H1 (cell line): ENCODE measurements around the gene POMP. TPM values are rescaled to one million over a fixed set of nuclear protein-coding genes. Genes with fewer than 3 reads are reported as not detected.

Experiments
- CTCF ChIA-PET: fragments of 300-600 bp; sonication (Branson Sonifier 250); formaldehyde crosslinking; loops from one replicate; lab custom pipeline; 2021; ENCODE audit not compliant: partially characterized antibody; lab: Charles Lee
- POLR2A ChIA-PET: fragments of 300-600 bp; sonication (Branson Sonifier 250); formaldehyde crosslinking; loops from one replicate; lab custom pipeline; 2021; ENCODE audit warnings: inconsistent platforms; ENCODE audit not compliant: partially characterized antibody; lab: Charles Lee
- DNase-seq, 2 experiments: peaks; one replicate each; pipeline versions ENCODE4 v3.0.0 to v3.0.0-alpha.2; 2010 to 2022; ENCODE audit warnings: low spot score in 2 of 2, low read depth in 1 of 2, mixed read lengths in 1 of 2
- FAIRE-seq: peaks from 2 replicates; lab custom pipeline; 2011; peaks lifted over from hg19 to GRCh38; lab: Jason Lieb, UNC
- H2AFZ ChIP-seq: 2 replicates; pipeline ENCODE4 v1.8.1; 2012; ENCODE audit warnings: low read length, inconsistent platforms
- H2AK5ac ChIP-seq: 2 replicates; pipeline ENCODE4 v1.6.1; 2013; ENCODE audit warnings: low read depth, low read length
- H2BK120ac ChIP-seq: replicated peaks from 2 replicates; pipeline ENCODE3; 2013; ENCODE audit warnings: low read depth, low read length, inconsistent platforms
- H2BK12ac ChIP-seq: 2 replicates; pipeline ENCODE4 v1.6.1; 2013; ENCODE audit warnings: low read depth, low read length
- H2BK15ac ChIP-seq: 2 replicates; pipeline ENCODE4 v1.6.1; 2013; ENCODE audit warnings: low read length
- H2BK20ac ChIP-seq: 2 replicates; pipeline ENCODE4 v1.6.1; 2013; ENCODE audit warnings: low read length
- H2BK5ac ChIP-seq: 2 replicates; pipeline ENCODE4 v1.6.1; 2013; ENCODE audit warnings: low read depth, low read length
- H3K14ac ChIP-seq: 2 replicates; pipeline ENCODE4 v1.6.1; 2013; ENCODE audit warnings: inconsistent platforms; ENCODE audit not compliant: insufficient read length
- H3K18ac ChIP-seq: 2 replicates; pipeline ENCODE4 v1.6.1; 2013; ENCODE audit warnings: low read length; ENCODE audit errors: extremely low read depth
- H3K23ac ChIP-seq: 2 replicates; pipeline ENCODE4 v1.6.1; 2013; ENCODE audit warnings: inconsistent platforms; ENCODE audit not compliant: insufficient read length
- H3K23me2 ChIP-seq: 2 replicates; pipeline ENCODE4 v1.6.1; 2013; ENCODE audit warnings: low read depth, low read length
- H3K27ac ChIP-seq: 2 replicates; pipeline ENCODE4 v1.6.1; 2011; ENCODE audit warnings: low read depth, low read length, inconsistent platforms
- H3K27me3 ChIP-seq, 4 experiments: replicated peaks in 1 of 4; 1 replicate in 1 of 4; 2 replicates in 3 of 4; pipeline versions ENCODE4 v1.6.1 to v1.8.1; 2011 to 2013; ENCODE audit warnings: low read length in 3 of 4, mild to moderate bottlenecking in 3 of 4, inconsistent platforms in 2 of 4, mixed read lengths in 2 of 4, moderate library complexity in 1 of 4; ENCODE audit not compliant: control insufficient read depth in 3 of 4, insufficient read depth in 3 of 4; ENCODE audit errors: extremely low read depth in 1 of 4
- H3K36me3 ChIP-seq, 4 experiments: 2 replicates each; pipeline versions ENCODE4 v1.6.1 to v1.8.1; 2011 to 2013; ENCODE audit warnings: mild to moderate bottlenecking in 4 of 4, low read length in 3 of 4, moderate library complexity in 2 of 4, control low read depth in 1 of 4, inconsistent platforms in 1 of 4; ENCODE audit not compliant: insufficient read depth in 4 of 4, control insufficient read depth in 2 of 4
- H3K4ac ChIP-seq: replicated peaks from 2 replicates; pipeline ENCODE3; 2013; ENCODE audit warnings: low read length, low read depth, mixed read lengths, inconsistent platforms; ENCODE audit not compliant: insufficient read length
- H3K4me1 ChIP-seq, 4 experiments: replicated peaks in 1 of 4; 1 replicate in 1 of 4; 2 replicates in 3 of 4; pipeline versions ENCODE4 v1.6.1 to v1.8.1; 2011 to 2013; ENCODE audit warnings: low read length in 3 of 4, inconsistent platforms in 2 of 4, mixed read lengths in 1 of 4; ENCODE audit not compliant: insufficient read depth in 4 of 4, control insufficient read depth in 3 of 4
- H3K4me2 ChIP-seq, 2 experiments: 2 replicates each; pipeline versions ENCODE4 v1.6.1 to v1.8.1; 2011 to 2013; ENCODE audit warnings: low read depth in 2 of 2, low read length in 2 of 2, control low read depth in 1 of 2, inconsistent platforms in 1 of 2, mild to moderate bottlenecking in 1 of 2; ENCODE audit not compliant: insufficient read depth in 1 of 2
- H3K4me3 ChIP-seq, 4 experiments: fragments of 200-600, 300-600 bp in 1 of 4; sonication (generic), shearing (Covaris generic), sonication (Bioruptor Twin) in 1 of 4; 2 replicates each; pipeline versions ENCODE4 v1.5.1 to v1.8.1; 2011 to 2016; ENCODE audit warnings: low read length in 4 of 4, low read depth in 3 of 4, control low read depth in 2 of 4, inconsistent platforms in 2 of 4, mild to moderate bottlenecking in 2 of 4, mixed read lengths in 1 of 4, moderate library complexity in 1 of 4; ENCODE audit not compliant: insufficient read depth in 2 of 4; ENCODE audit errors: extremely low read depth in 1 of 4
- H3K56ac ChIP-seq: replicated peaks from 2 replicates; pipeline ENCODE3; 2013; ENCODE audit warnings: low read depth, mild to moderate bottlenecking, mixed read lengths, low read length, inconsistent platforms; ENCODE audit not compliant: insufficient read length
- H3K79me1 ChIP-seq: 2 replicates; pipeline ENCODE4 v1.6.1; 2013; ENCODE audit warnings: low read depth, low read length, control low read depth
- H3K79me2 ChIP-seq, 2 experiments: 2 replicates each; pipeline versions ENCODE4 v1.6.1 to v1.8.1; 2012 to 2013; ENCODE audit warnings: low read length in 2 of 2, mild to moderate bottlenecking in 2 of 2, inconsistent platforms in 1 of 2; ENCODE audit not compliant: insufficient read depth in 2 of 2, control insufficient read depth in 1 of 2
- H3K9ac ChIP-seq, 4 experiments: replicated peaks in 1 of 4; 1 replicate in 1 of 4; 2 replicates in 3 of 4; pipeline versions ENCODE4 v1.6.1 to v1.8.1; 2011 to 2013; ENCODE audit warnings: low read depth in 3 of 4, low read length in 3 of 4, control low read depth in 2 of 4, mild to moderate bottlenecking in 2 of 4, moderate library complexity in 2 of 4, inconsistent platforms in 1 of 4; ENCODE audit errors: extremely low read depth in 1 of 4
- H3K9me3 ChIP-seq, 2 experiments: 2 replicates each; pipeline versions ENCODE4 v1.6.1 to v1.8.1; 2012 to 2013; ENCODE audit warnings: mild to moderate bottlenecking in 2 of 2, moderate library complexity in 2 of 2, control low read depth in 1 of 2, inconsistent platforms in 1 of 2, low read depth in 1 of 2, low read length in 1 of 2, mixed read lengths in 1 of 2; ENCODE audit not compliant: insufficient read depth in 2 of 2
- H4K20me1 ChIP-seq, 2 experiments: replicated peaks in 1 of 2; 2 replicates each; pipeline versions ENCODE3 to v1.8.1; 2011 to 2013; ENCODE audit warnings: inconsistent platforms in 2 of 2, low read length in 2 of 2, mild to moderate bottlenecking in 1 of 2; ENCODE audit not compliant: insufficient read depth in 2 of 2, control insufficient read depth in 1 of 2
- H4K5ac ChIP-seq: 2 replicates; pipeline ENCODE4 v1.6.1; 2013; ENCODE audit warnings: low read length, low read depth, mixed read lengths, inconsistent platforms; ENCODE audit not compliant: insufficient read length
- H4K8ac ChIP-seq: 2 replicates; pipeline ENCODE4 v1.8.0; 2013; ENCODE audit warnings: mild to moderate bottlenecking, moderate library complexity, low read length, inconsistent platforms; ENCODE audit not compliant: insufficient read depth; ENCODE audit errors: extremely low read depth
- H4K91ac ChIP-seq: replicated peaks from 2 replicates; pipeline ENCODE3; 2013; ENCODE audit warnings: low read length, mixed read lengths, inconsistent platforms; ENCODE audit not compliant: insufficient read length
- ATF3 ChIP-seq: IDR thresholded peaks from 2 replicates; pipeline ENCODE4 v1.6.1; 2011; ENCODE audit warnings: low read depth, mild to moderate bottlenecking, low read length; ENCODE audit not compliant: insufficient read depth
- SUZ12 ChIP-seq: fragments of 200-600 bp; sonication (generic); IDR thresholded peaks from 2 replicates; pipeline ENCODE4 v1.6.1; 2012; ENCODE audit warnings: mild to moderate bottlenecking, inconsistent platforms, low read length, moderate library complexity, mixed read lengths
- WGBS, 2 experiments: shearing (Covaris generic) in 1 of 2; methylation state at CpG; one replicate each; pipeline versions ENCODE4 v1.1.6 to v1.1.7; 2013 to 2015; ENCODE audit warnings: low lambda C conversion rate in 2 of 2, mixed read lengths in 2 of 2, inconsistent platforms in 1 of 2, low coverage in 1 of 2, missing lambda C conversion rate in 1 of 2; ENCODE audit not compliant: insufficient replicate concordance in 2 of 2, insufficient coverage in 1 of 2, insufficient read length in 1 of 2; ENCODE audit errors: extremely low coverage in 1 of 2, missing lambda C conversion rate in 1 of 2; 5-methylcytosine and 5-hydroxymethylcytosine counted together
- polyA plus RNA-seq, 7 experiments: library from polyadenylated mRNA; depleted of rRNA in 3 of 7; stranded (reverse) in 5 of 7; unstranded in 2 of 7; fragments of >200 nt in 5 of 7; fragments of 200-250 nt in 2 of 7; gene quantifications; 1 replicate in 5 of 7; 2 replicates in 1 of 7; 4 replicates in 1 of 7; pipeline versions ENCODE4 v1.2.1 to v1.2.3, GENCODE V29; 2011 to 2013; ENCODE audit warnings: missing spikeins in 2 of 7, mixed read lengths in 2 of 7
- total RNA-seq: library from RNA; stranded (reverse); fragmentation: NEBNext Ultra II Directional; extraction: Animal tissue kit (Norgen Biotek cat#: 25700); gene quantifications from 2 replicates; pipeline ENCODE4 v1.2.1, GENCODE V29; 2021

POMP gene
- total and polyA plus RNA-seq, 2 of the 8 experiments (the other 6 are each of a cell fraction or from before 2014, with no cell fraction given) = 38.4 to 115 TPM

GRCh38 chr13:28718196-28718542 lies 59.2 kb downstream of the POMP start:
- Histone ChIP-seq H2BK20ac (no peak overlapping the region), H3K79me2 (no peaks in the 10 kb centered on the region), H3K4me2 (peak overlapping the region; percentile 72 to 86), H4K91ac (no peak overlapping the region), H3K4me1 (no peaks in the 10 kb centered on the region; a peak in 1 of 7 replicates), H2BK12ac (no peak overlapping the region), H3K23ac (no peak overlapping the region), H3K9me3 (no peaks in the 10 kb centered on the region), H3K79me1 (no peaks in the 10 kb centered on the region), H3K4ac (no peak overlapping the region), H3K56ac (no peak overlapping the region), H4K20me1 (no peaks in the 10 kb centered on the region), H3K36me3 (no peaks in the 10 kb centered on the region), H3K9ac (no peak overlapping the region), H2BK5ac (no peak overlapping the region), H2AK5ac (no peak overlapping the region), H3K4me3 (peak overlapping the region; percentile 64 to 84 (median 72)), H3K18ac (no peak overlapping the region), H4K8ac (no peak overlapping the region), H3K14ac (no peak overlapping the region), H2BK15ac (no peak overlapping the region), H3K27ac (no peak overlapping the region), H2BK120ac (no peak overlapping the region), H3K27me3 (peaks cover 0 to 14% (median 12%) of the 10 kb centered on the region in 4 experiments; a peak in 6 of 7 replicates), H2AFZ (peak overlapping the region; percentile 29), H3K23me2 (peaks cover 10% of the 10 kb centered on the region), H4K5ac (no peak overlapping the region)
- 12% methylated on average over 10 of the region's 10 CpGs; no CpG with 5 or more reads in 1 of the 2 experiments for WGBS, 2 experiments
- no peak for FAIRE-seq
- TF ChIP-seq ATF3 (no peak), SUZ12 (0 out of 2 replicates have a peak, but pooled peaks have one; percentile 42)
- DNase-seq = no peak
- CTCF ChIA-PET = interaction anchor here (1.0 to 1.2 kb wide), 4 partner anchors 21 to 78 kb away, joined by 3 to 4 read pairs (median 4); no protein-coding TSS in a partner anchor
- POLR2A ChIA-PET = interaction anchor here (1.0 to 1.9 kb wide), 3 partner anchors 12 to 38 kb away, joined by 3 to 5 read pairs (median 3); no protein-coding TSS in a partner anchor
